CD14-positive monocyte (primary cell): ENCODE results near the gene TPRG1L. TPM values are rescaled to one million over a fixed set of nuclear protein-coding genes. Genes with fewer than 3 reads are reported as not detected.
"Not testable (repeated sequence)": the region's sequence is repeated elsewhere in the genome, so short reads cannot be mapped to it uniquely, and the experiment has no call there.

Experiments used
- DNase-seq, 3 donors: peaks; one replicate each; pipeline ENCODE4 v3.0.0-alpha.2; 2011 to 2022
- H2AFZ ChIP-seq: 2 replicates; pipeline ENCODE4 v1.6.0; 2012; ENCODE audit warnings: mild to moderate bottlenecking, low read depth, low read length, inconsistent platforms; ENCODE audit not compliant: insufficient read depth, poor library complexity, severe bottlenecking
- H3K27ac ChIP-seq, 2 donors: 1 replicate in 1 of 2; 2 replicates in 1 of 2; pipeline ENCODE4 v1.5.1; 2012 to 2013; ENCODE audit warnings: low read length in 2 of 2, control low read depth in 1 of 2, inconsistent platforms in 1 of 2, low read depth in 1 of 2, mild to moderate bottlenecking in 1 of 2
- H3K27me3 ChIP-seq, 2 donors: one replicate each; pipeline versions ENCODE4 v1.6.0 to v1.6.1; 2011 to 2013; ENCODE audit warnings: low read length in 2 of 2; ENCODE audit not compliant: control insufficient read depth in 2 of 2, insufficient read depth in 2 of 2
- H3K36me3 ChIP-seq, 2 donors: replicated peaks in 1 of 2; 1 replicate in 1 of 2; 2 replicates in 1 of 2; pipeline versions ENCODE4 v1.5.1 to v1.6.1; 2012 to 2013; ENCODE audit warnings: low read length in 2 of 2, control low read depth in 1 of 2, inconsistent platforms in 1 of 2, mild to moderate bottlenecking in 1 of 2; ENCODE audit not compliant: insufficient read depth in 2 of 2, control insufficient read depth in 1 of 2
- H3K4me1 ChIP-seq, 2 donors: 1 replicate in 1 of 2; 2 replicates in 1 of 2; pipeline versions ENCODE4 v1.5.1 to v1.6.1; 2012 to 2013; ENCODE audit warnings: low read length in 2 of 2, control low read depth in 1 of 2, inconsistent platforms in 1 of 2, mild to moderate bottlenecking in 1 of 2, moderate library complexity in 1 of 2; ENCODE audit not compliant: insufficient read depth in 2 of 2, control insufficient read depth in 1 of 2
- H3K4me2 ChIP-seq: replicated peaks from 2 replicates; pipeline ENCODE3; 2012; ENCODE audit warnings: low read length, moderate library complexity, mild to moderate bottlenecking; ENCODE audit not compliant: poor library complexity, severe bottlenecking; ENCODE audit errors: extremely low read depth
- H3K4me3 ChIP-seq, 3 experiments: fragments of 200-600 bp in 1 of 3; sonication (generic) in 1 of 3; replicated peaks in 1 of 3; 1 replicate in 2 of 3; 2 replicates in 1 of 3; pipeline ENCODE4 v1.5.1; 2011 to 2013; ENCODE audit warnings: low read length in 3 of 3, mild to moderate bottlenecking in 3 of 3, control low read depth in 2 of 3, low read depth in 2 of 3, inconsistent platforms in 1 of 3, moderate library complexity in 1 of 3
- H3K79me2 ChIP-seq: 2 replicates; pipeline ENCODE4 v1.6.0; 2012; ENCODE audit warnings: mild to moderate bottlenecking, control low read depth, inconsistent platforms, low read length, moderate library complexity; ENCODE audit not compliant: insufficient read depth
- H3K9ac ChIP-seq: 2 replicates; pipeline ENCODE4 v1.6.0; 2017; ENCODE audit warnings: low read length, mild to moderate bottlenecking; ENCODE audit not compliant: insufficient read depth, poor library complexity, severe bottlenecking
- H3K9me3 ChIP-seq, 2 donors: replicated peaks in 1 of 2; 1 replicate in 1 of 2; 2 replicates in 1 of 2; pipeline versions ENCODE4 v1.5.1 to v1.6.1; 2012 to 2013; ENCODE audit warnings: low read length in 2 of 2, control low read depth in 1 of 2; ENCODE audit not compliant: control insufficient read depth in 1 of 2, insufficient read depth in 1 of 2
- H4K20me1 ChIP-seq: 2 replicates; pipeline ENCODE4 v1.6.0; 2012; ENCODE audit warnings: mild to moderate bottlenecking, low read length, control low read depth, moderate library complexity; ENCODE audit not compliant: insufficient read depth
- H3K27ac Mint-ChIP-seq, 7 donors: one replicate each; pipeline ENCODE4 v1.8.0; 2020; ENCODE audit warnings: mild to moderate bottlenecking in 7 of 7, mixed read lengths in 7 of 7, moderate library complexity in 6 of 7, inconsistent platforms in 2 of 7
- H3K27me3 Mint-ChIP-seq, 3 donors: one replicate each; pipeline ENCODE4 v1.8.0; 2021 to 2022; ENCODE audit warnings: low read depth in 3 of 3, mild to moderate bottlenecking in 3 of 3, mixed read lengths in 3 of 3, moderate library complexity in 3 of 3, inconsistent platforms in 1 of 3
- H3K36me3 Mint-ChIP-seq, 2 donors: one replicate each; pipeline ENCODE4 v1.8.0; 2020; ENCODE audit warnings: mixed read lengths in 2 of 2, inconsistent platforms in 1 of 2, mild to moderate bottlenecking in 1 of 2
- H3K4me1 Mint-ChIP-seq: one replicate; pipeline ENCODE4 v1.8.0; 2020; ENCODE audit warnings: mild to moderate bottlenecking, mixed read lengths
- H3K4me3 Mint-ChIP-seq, 2 donors: one replicate each; pipeline ENCODE4 v1.8.0; 2020; ENCODE audit warnings: mild to moderate bottlenecking in 2 of 2, mixed read lengths in 2 of 2, moderate library complexity in 1 of 2
- H3K9me3 Mint-ChIP-seq, 7 donors: one replicate each; pipeline ENCODE4 v1.8.0; 2020 to 2022; ENCODE audit warnings: mixed read lengths in 7 of 7, mild to moderate bottlenecking in 6 of 7, moderate library complexity in 6 of 7, inconsistent platforms in 2 of 7
- WGBS: methylation state at CpG from one replicate; pipeline ENCODE4 v1.1.5; 2013; ENCODE audit warnings: missing lambda C conversion rate; ENCODE audit not compliant: insufficient coverage; 5-methylcytosine and 5-hydroxymethylcytosine counted together
- intact Hi-C, 2 donors: fragments of 100-400 bp; cut with micrococcal nuclease; formaldehyde crosslinking; loops; one replicate each; pipeline versions ENCODE4 v1.15.0 to v1.15.1; 2023
- polyA plus RNA-seq, 3 donors: library from polyadenylated mRNA; depleted of rRNA in 1 of 3; unstranded in 2 of 3; stranded (reverse) in 1 of 3; fragments of 300-500 nt in 2 of 3; fragments of >200 nt in 1 of 3; fragmentation: Illumina TruSeq in 2 of 3; gene quantifications; 1 replicate in 2 of 3; 2 replicates in 1 of 3; pipeline ENCODE4 v1.2.3, GENCODE V29; 2012 to 2021
- TF ChIP-seq, protein P1 (sequence below): fragments of 200-600 bp; IDR thresholded peaks from one replicate; pipeline ENCODE4 v1.8.0; 2022; ENCODE audit warnings: antibody characterized with exemption, mild to moderate bottlenecking

Gene TPRG1L
- polyA plus RNA-seq, 3 donors = 16.1 to 19.7 (median 18.5) TPM

DNA sequence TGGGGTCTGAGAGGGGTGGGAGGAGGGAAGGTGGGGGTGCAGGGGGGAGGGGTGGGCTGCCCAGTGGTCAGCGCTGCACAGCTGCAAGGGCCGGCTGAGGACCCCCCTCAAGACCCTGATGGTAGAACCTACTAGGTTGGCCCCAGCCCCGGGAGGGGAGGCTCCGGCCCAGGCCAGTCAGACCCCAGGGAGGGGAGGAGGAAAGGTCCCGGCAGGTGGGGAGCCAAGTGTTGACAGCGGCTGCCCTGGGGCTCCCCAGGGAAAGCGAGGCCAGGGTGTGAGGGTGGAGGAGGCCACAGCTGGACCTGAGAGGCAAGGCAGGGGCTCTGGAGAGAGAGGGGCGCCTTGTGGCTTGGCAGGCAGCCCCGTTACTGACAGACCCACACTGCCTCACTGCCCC, 44.6 kb upstream of the TPRG1L start:
- Mint-ChIP-seq H3K36me3 (no peaks in the 10 kb centered on the region), H3K4me1 (no peaks in the 10 kb centered on the region), H3K27me3 (peaks cover 0 to 2% (median 0%) of the 10 kb centered on the region in 3 donors), H3K4me3 (no peak overlapping the region), H3K9me3 (peaks cover 2 to 22% (median 12%) of the 10 kb centered on the region in 7 donors), H3K27ac (no peak overlapping the region)
- Histone ChIP-seq H3K36me3 (no peaks in the 10 kb centered on the region), H3K4me2 (no peak overlapping the region), H3K79me2 (no peaks in the 10 kb centered on the region), H4K20me1 (no peaks in the 10 kb centered on the region), H2AFZ (no peak overlapping the region), H3K27ac (no peak overlapping the region), H3K9ac (no peak overlapping the region), H3K4me1 (no peaks in the 10 kb centered on the region), H3K9me3 (peaks cover 0 to 17% of the 10 kb centered on the region in 2 donors), H3K27me3 (no peaks in the 10 kb centered on the region), H3K4me3 (no peak overlapping the region)
- WGBS = 79% methylated on average over 6 of the region's 9 CpGs
- no peak for DNase-seq
- intact Hi-C loops = no loop called here
- TF ChIP-seq, protein P1, sequence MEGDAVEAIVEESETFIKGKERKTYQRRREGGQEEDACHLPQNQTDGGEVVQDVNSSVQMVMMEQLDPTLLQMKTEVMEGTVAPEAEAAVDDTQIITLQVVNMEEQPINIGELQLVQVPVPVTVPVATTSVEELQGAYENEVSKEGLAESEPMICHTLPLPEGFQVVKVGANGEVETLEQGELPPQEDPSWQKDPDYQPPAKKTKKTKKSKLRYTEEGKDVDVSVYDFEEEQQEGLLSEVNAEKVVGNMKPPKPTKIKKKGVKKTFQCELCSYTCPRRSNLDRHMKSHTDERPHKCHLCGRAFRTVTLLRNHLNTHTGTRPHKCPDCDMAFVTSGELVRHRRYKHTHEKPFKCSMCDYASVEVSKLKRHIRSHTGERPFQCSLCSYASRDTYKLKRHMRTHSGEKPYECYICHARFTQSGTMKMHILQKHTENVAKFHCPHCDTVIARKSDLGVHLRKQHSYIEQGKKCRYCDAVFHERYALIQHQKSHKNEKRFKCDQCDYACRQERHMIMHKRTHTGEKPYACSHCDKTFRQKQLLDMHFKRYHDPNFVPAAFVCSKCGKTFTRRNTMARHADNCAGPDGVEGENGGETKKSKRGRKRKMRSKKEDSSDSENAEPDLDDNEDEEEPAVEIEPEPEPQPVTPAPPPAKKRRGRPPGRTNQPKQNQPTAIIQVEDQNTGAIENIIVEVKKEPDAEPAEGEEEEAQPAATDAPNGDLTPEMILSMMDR = no peak

DNA sequence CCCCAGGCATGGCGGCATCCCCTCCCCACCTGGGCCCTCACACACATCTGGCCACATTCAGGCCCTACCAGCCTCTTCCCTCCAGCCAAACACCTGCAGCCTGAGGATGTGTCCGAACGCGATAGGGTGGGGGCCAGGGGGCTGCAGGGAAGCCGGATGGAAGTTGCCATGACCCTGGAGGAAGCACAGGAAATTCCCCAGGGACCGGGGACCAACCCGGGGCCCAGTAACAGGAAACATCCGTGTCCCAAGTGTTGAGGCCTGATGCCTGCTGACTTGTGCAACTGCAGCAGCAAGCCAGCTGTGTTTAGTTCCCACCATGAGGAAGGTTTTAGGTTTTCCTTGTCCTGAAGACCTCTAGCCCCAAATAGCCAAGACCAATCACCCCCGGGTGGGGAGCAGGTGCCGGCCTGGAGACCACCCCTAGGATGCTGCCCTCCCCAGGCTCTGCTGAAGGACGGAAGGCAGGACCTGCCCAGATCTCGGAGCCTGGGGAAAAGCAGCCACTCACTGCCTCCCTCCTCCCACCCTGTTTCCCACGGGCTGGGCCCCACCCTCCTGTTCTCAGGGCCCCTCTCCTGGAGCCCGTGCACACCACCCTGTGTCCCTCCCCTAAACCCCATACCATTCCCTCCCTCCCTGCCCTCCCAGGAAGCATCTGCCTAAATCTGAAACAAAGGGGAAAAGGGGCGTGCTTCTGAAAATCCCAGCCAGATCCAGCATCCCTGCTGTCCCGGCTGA, 43.3 kb upstream of the TPRG1L start:
- Histone ChIP-seq H3K79me2 (no peaks in the 10 kb centered on the region), H3K4me3 (no peak overlapping the region), H3K9ac (no peak overlapping the region), H2AFZ (no peak overlapping the region), H3K4me2 (no peak overlapping the region), H3K4me1 (no peaks in the 10 kb centered on the region), H4K20me1 (no peaks in the 10 kb centered on the region), H3K36me3 (no peaks in the 10 kb centered on the region), H3K9me3 (peaks cover 0 to 25% of the 10 kb centered on the region in 2 donors), H3K27me3 (no peaks in the 10 kb centered on the region), H3K27ac (no peak overlapping the region)
- intact Hi-C loops = no loop called here
- WGBS = 67% methylated on average over 9 of the region's 16 CpGs
- no peak overlapping the region for H3K4me3 Mint-ChIP-seq
- TF ChIP-seq, protein P1 = no peak
- no peak for DNase-seq
- H3K36me3 Mint-ChIP-seq = no peaks in the 10 kb centered on the region
- H3K4me1 Mint-ChIP-seq = no peaks in the 10 kb centered on the region
- H3K27me3 Mint-ChIP-seq = no peaks in the 10 kb centered on the region
- no peak overlapping the region for H3K27ac Mint-ChIP-seq
- H3K9me3 Mint-ChIP-seq = peaks cover 2 to 20% (median 10%) of the 10 kb centered on the region in 7 donors

DNA sequence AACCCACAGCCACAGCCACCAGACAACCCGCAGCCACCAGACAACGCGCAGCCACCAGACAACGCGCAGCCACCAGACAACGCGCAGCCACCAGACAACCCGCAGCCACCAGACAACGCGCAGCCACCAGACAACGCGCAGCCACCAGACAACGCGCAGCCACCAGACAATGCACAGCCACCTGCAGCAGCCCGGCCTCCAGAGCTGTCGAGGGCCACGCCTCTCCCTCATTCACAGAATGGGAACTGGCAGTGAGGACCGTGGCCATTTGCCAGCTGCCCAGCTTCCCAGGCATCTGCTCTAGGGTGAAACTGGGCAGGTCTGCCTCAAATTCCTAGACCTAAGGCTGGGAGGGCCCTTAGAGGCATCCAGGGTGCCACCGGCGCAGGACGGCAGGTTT, 41.1 kb upstream of the TPRG1L start:
- H3K27me3 Mint-ChIP-seq, H3K27me3 ChIP-seq, H3K4me3 ChIP-seq, H4K20me1 ChIP-seq, H3K4me2 ChIP-seq, H3K4me3 Mint-ChIP-seq, H3K27ac Mint-ChIP-seq, H3K79me2 ChIP-seq, intact Hi-C loops, H3K9ac ChIP-seq, H3K27ac ChIP-seq, DNase-seq, H3K36me3 Mint-ChIP-seq, H3K4me1 Mint-ChIP-seq, H3K36me3 ChIP-seq, H3K4me1 ChIP-seq, H2AFZ ChIP-seq: not testable (repeated sequence)
- H3K9me3 Mint-ChIP-seq = peaks cover 2 to 18% (median 9%) of the 10 kb centered on the region in 7 donors
- WGBS = 95% methylated on average over 7 of the region's 21 CpGs
- H3K9me3 ChIP-seq = peaks cover 0 to 25% of the 10 kb centered on the region in 2 donors
